AG09309 (cell line): ENCODE measurements around the gene CCDC102A.
"Not testable (repeated sequence)": the region's sequence is repeated elsewhere in the genome, so short reads cannot be mapped to it uniquely, and the experiment has no call there.

Experiments
- DNase-seq: peaks from one replicate; pipeline ENCODE4 v3.0.0-alpha.2; 2010; ENCODE audit warnings: low read depth
- H3K4me3 ChIP-seq: 2 replicates; pipeline ENCODE4 v1.5.1; 2011; ENCODE audit warnings: mild to moderate bottlenecking, low read depth, low read length, moderate library complexity; ENCODE audit not compliant: control insufficient read depth
- TF ChIP-seq, protein P1 (sequence below): IDR thresholded peaks from 2 replicates; pipeline ENCODE4 v1.5.1; 2011; ENCODE audit warnings: mild to moderate bottlenecking, low read depth, low read length, inconsistent platforms; ENCODE audit not compliant: insufficient read depth, control insufficient read depth; ENCODE audit errors: missing control alignments

The CCDC102A gene

DNA sequence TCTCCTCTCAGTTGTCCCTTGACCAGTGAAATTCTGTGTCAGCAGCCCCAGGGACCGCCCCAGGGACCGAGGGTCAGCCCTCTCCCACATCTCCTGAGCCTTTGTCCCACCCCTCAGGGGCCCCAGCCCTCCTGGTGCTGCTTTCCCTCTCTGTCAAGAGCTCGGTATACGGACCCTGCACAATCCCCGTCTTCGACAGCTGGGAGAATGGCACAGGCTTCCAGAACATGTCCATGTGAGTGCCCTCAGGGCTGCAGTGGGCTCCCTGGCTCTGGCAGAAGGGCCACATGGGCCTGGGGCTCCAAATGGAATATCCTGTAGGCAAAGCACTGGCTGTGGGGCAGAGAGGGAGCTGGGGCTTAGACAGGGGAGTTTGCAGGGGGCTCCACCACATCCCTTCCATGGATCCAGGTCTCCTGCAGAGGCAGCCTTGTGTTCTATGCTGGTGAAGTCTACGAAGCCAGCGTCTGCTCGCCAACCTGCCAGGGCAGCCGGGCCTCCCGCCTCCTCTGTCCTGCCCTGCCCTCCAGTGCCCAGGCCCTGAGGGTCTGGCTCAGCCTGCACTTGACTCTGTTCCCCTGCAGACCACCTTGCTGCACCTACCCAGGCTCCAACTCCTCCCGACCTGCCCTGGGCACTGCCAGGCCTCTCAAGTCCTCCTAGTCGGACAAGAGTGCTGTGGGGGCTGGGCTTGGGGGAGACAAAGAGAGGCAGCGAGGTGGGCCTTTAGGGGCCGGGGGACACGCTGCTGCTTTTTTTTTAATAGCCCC, 34.1 kb upstream of the CCDC102A start:
- TF ChIP-seq, protein P1, sequence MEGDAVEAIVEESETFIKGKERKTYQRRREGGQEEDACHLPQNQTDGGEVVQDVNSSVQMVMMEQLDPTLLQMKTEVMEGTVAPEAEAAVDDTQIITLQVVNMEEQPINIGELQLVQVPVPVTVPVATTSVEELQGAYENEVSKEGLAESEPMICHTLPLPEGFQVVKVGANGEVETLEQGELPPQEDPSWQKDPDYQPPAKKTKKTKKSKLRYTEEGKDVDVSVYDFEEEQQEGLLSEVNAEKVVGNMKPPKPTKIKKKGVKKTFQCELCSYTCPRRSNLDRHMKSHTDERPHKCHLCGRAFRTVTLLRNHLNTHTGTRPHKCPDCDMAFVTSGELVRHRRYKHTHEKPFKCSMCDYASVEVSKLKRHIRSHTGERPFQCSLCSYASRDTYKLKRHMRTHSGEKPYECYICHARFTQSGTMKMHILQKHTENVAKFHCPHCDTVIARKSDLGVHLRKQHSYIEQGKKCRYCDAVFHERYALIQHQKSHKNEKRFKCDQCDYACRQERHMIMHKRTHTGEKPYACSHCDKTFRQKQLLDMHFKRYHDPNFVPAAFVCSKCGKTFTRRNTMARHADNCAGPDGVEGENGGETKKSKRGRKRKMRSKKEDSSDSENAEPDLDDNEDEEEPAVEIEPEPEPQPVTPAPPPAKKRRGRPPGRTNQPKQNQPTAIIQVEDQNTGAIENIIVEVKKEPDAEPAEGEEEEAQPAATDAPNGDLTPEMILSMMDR: no peak
- no peak overlapping the region for H3K4me3 ChIP-seq
- DNase-seq: no peak

DNA sequence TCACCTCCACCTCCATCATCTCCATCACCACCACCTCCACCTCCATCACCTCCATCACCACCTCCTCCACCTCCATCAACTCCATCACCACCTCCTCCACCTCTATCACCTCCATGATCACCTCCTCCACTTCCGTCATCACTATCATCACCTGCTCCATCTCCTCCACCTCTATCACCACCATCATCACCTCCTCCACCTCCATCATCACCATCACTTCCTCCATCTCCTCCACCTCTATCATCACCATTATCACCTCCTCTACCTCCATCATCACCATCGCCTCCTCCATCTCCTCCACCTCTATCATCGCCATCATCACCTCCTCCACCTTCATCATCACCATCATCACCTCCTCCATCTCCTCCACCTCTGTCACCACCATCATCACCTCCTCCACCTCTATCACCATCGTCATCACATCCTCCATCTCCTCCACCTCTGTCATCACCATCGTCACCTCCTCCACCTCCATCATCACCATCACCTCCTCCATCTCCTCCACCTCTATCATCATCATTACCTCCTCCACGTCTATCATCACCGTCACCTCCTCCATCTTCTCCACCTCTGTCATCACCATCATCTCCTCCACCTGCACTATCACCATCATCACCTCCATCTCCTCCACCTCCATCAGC, 33.1 kb upstream of the CCDC102A start:
- DNase-seq: no peak
- no peak overlapping the region for H3K4me3 ChIP-seq
- TF ChIP-seq, protein P1: no peak

DNA sequence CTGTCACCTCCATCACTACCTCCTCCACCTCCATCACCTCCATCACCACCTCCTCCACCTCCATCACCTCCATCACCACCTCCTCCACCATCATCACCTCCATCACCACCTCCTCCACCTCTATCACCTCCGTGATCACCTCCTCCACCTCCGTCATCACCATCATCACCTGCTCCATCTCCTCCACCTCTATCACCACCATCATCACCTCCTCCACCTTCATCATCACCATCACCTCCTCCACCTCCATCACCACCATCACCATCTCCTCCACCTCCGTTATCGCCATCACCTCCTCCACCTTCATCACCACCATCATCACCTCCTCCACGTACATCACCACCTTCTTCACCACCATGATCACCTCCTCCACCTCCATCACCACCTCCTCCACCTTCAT, 32.4 kb upstream of the CCDC102A start:
- DNase-seq, H3K4me3 ChIP-seq: not testable (repeated sequence)

DNA sequence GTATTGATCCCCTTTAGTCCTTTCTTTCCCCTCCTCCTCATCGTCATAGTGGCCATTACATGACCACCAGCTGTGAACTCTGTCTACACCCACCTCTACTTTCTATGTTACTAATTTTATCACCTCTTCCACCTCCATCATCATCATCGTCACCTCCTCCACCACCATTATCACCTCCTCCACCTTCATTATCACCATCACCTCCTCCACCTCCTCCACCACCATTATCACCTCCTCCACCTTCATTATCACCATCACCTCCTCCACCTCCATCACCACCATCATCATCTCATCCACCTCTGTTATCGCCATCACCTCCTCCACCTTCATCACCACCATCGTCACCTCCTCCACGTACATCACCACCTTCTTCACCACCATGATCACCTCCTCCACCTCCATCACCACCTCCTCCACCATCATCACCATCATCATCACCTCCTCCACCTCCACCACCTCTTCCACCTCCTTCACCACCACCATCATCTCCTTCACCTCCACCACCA, 31.9 kb upstream of the CCDC102A start:
- H3K4me3 ChIP-seq: no peak overlapping the region
- no peak for DNase-seq
- TF ChIP-seq, protein P1: no peak

DNA sequence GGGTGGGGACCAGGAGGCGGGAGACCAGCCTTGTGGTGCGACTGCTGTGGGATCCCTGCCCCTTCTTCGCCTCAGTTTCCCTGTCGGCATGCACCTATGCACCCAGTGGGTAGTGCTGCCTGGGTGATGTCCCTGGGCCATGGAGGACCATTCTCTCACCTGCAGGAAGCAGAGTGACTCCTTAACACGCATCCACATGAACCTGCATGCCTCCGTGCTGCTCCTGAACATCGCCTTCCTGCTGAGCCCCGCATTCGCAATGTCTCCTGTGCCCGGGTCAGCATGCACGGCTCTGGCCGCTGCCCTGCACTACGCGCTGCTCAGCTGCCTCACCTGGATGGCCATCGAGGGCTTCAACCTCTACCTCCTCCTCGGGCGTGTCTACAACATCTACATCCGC, 31.3 kb upstream of the CCDC102A start:
- TF ChIP-seq, protein P1: no peak
- no peak for DNase-seq
- no peak overlapping the region for H3K4me3 ChIP-seq

DNA sequence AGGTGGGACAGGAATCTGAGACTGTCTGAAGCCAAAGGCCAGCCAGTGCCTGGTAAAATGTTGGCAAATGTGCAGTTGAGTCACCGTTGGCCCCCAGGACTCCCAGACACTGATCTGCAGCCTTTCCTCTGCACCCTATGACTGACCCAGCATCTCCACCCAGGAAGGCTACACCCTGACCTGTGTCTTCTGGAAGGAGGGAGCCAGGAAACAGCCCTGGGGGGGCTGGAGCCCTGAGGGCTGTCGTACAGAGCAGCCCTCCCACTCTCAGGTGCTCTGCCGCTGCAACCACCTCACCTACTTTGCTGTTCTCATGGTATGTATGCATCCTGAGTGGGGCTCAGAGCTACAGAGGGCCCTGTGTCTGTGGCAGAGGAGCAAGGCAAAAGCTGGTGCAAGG, 30.1 kb upstream of the CCDC102A start:
- TF ChIP-seq, protein P1: no peak
- H3K4me3 ChIP-seq: no peak overlapping the region
- no peak for DNase-seq

DNA sequence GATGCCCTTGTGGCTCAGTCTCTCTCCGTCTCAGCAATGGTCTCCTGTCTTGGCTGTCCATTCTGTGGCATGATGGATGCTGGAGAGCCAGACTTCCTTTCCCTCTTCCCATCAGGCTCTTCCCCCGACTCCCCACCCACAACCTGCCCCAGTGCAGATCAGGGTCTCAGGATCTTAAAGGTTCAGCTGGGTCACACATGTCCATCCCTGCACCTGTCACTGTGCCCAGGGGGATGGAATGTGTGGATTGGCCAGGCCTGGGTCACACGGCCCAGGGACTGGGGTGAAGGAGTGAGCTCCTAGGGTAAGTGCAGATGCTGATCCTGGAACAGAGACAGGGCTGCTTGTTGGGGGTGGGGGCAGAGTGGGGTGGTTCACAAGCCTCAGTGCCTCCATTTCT, 29.1 kb upstream of the CCDC102A start:
- DNase-seq: no peak

More for the DNA sequence above, 29.1 kb upstream of the CCDC102A start:
- no peak overlapping the region for H3K4me3 ChIP-seq
- TF ChIP-seq, protein P1: no peak
